ENCODE results near the gene B4GALT1. TPM values are rescaled to one million over a fixed set of nuclear protein-coding genes. Genes with fewer than 3 reads are reported as not detected.

Gene B4GALT1
- total and polyA plus RNA-seq, 2 experiments from 2014 or later, result 63.9 to 78.3 TPM

DNA sequence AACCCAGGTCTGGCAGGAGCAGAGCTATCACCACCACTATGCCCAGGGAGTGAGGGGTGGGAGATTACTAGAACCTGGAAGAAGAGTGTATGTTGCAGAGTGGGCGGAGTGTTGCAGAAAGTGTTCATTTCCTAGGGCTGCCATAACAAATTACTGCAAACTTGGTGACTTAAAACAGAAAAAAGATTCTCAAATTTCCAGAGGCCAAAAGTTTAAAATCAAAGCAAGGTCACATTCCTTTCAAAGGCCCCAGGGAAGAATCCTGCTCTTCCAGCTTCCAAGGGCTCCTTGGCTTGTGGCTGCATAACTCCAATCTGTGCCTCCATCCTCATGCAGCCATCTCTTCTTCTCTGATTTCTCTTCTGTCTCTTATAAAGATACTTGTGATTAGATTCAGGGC is 42.3 kb upstream of the B4GALT1 start:
- H3K36me3 ChIP-seq (replicated peaks; ENCODE audit: insufficient read depth, low read depth), result no peaks in the 10 kb centered on the region
- no peaks in the 10 kb centered on the region for H3K79me2 ChIP-seq
- WGBS (ENCODE audit: low lambda C conversion rate, missing lambda C conversion rate), result 80% methylated on average over 1 of the region's 1 CpG
- no peaks in the 10 kb centered on the region for H3K9me2 ChIP-seq (replicated peaks; ENCODE audit: insufficient read depth)
- H3K9me3 ChIP-seq (ENCODE audit: low read depth), result no peaks in the 10 kb centered on the region
- H3K27me3 ChIP-seq, result no peaks in the 10 kb centered on the region
- no peak overlapping the region for H2AFZ ChIP-seq
- no peak overlapping the region for H3K4me3 ChIP-seq
- no peak overlapping the region for H3K4me2 ChIP-seq
- no peak for DNase-seq (ENCODE audit: low spot score)
- no peak overlapping the region for H3K27ac ChIP-seq
- TF ChIP-seq EZH2 (IDR thresholded peaks at IDR 0.05; ENCODE audit: borderline replicate concordance) (no peak), EZH2phosphoT487 (IDR thresholded peaks at IDR 0.05; ENCODE audit: low read depth, severe bottlenecking, unreplicated experiment) (no peak)
- TF ChIP-seq, protein P1, sequence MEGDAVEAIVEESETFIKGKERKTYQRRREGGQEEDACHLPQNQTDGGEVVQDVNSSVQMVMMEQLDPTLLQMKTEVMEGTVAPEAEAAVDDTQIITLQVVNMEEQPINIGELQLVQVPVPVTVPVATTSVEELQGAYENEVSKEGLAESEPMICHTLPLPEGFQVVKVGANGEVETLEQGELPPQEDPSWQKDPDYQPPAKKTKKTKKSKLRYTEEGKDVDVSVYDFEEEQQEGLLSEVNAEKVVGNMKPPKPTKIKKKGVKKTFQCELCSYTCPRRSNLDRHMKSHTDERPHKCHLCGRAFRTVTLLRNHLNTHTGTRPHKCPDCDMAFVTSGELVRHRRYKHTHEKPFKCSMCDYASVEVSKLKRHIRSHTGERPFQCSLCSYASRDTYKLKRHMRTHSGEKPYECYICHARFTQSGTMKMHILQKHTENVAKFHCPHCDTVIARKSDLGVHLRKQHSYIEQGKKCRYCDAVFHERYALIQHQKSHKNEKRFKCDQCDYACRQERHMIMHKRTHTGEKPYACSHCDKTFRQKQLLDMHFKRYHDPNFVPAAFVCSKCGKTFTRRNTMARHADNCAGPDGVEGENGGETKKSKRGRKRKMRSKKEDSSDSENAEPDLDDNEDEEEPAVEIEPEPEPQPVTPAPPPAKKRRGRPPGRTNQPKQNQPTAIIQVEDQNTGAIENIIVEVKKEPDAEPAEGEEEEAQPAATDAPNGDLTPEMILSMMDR (IDR thresholded peaks at IDR 0.05; ENCODE audit: poor library complexity), result no peak
- H4K20me1 ChIP-seq (ENCODE audit: insufficient read depth, poor library complexity, severe bottlenecking), result no peaks in the 10 kb centered on the region
- peaks cover 6% of the 10 kb centered on the region for H3K4me1 ChIP-seq (ENCODE audit: insufficient read depth)

DNA sequence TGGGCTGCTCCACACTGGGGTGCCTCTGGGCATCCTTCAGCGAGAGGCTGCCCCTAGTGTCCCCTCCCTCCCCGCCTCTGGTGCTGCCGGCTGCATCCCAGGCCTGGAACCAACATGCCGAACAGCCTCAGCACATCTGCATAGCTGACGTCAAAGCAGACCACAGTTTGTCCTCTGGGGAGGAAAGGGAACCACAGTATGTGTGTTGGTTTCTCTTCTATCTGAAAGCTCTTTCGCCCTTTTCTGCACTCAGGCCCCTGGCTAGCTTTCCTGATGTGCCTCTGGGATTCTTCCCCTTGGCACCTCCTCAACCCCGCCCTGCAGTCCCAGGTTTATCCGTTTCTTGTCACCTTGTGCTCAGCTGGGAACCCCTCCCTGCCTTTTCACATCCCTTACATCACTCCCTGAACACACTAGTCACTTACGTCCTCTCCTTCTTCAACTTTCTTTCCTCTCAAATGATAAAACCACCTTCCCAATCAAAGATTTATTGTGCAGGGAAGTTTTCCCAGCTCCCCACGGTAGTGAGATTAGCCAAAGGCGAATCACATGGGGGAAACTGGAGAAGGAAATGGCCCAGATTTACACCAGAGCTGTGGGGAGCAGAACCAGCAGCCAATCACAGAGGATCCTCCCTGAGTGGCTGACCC is 35.5 kb upstream of the B4GALT1 start:
- no peak overlapping the region for H3K4me2 ChIP-seq
- no peak overlapping the region for H3K27ac ChIP-seq
- no peak for DNase-seq (ENCODE audit: low spot score)

DNA sequence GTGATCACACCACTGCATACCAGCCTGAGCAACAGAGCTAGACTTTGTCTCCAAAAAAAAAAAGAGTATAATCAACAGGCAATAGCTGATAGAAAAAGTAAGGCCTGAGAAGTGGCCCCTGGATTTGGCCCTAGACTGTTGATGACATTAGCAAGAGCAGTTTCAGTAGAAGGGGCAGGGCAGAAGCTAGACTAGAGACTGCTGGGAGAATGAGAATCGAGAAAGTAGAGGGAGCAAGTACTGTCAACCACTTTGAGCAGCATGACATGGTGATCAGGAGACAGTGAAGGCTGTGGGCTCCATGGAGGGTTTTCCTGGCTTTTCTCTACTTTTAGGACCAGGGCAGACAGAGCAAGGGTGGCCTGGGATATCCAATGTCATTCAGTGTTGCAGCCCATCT is 34.9 kb upstream of the B4GALT1 start:
- no peaks in the 10 kb centered on the region for H3K4me1 ChIP-seq (ENCODE audit: insufficient read depth)
- H3K9me3 ChIP-seq (ENCODE audit: low read depth), result no peaks in the 10 kb centered on the region
- H4K20me1 ChIP-seq (ENCODE audit: insufficient read depth, poor library complexity, severe bottlenecking), result no peaks in the 10 kb centered on the region
- WGBS (ENCODE audit: low lambda C conversion rate, missing lambda C conversion rate), result 94% methylated on average over 1 of the region's 1 CpG
- DNase-seq (ENCODE audit: low spot score), result no peak
- no peak overlapping the region for H3K4me3 ChIP-seq
- TF ChIP-seq, protein P1 (IDR thresholded peaks at IDR 0.05; ENCODE audit: poor library complexity), result no peak
- TF ChIP-seq EZH2phosphoT487 (IDR thresholded peaks at IDR 0.05; ENCODE audit: low read depth, severe bottlenecking, unreplicated experiment), result no peak
- TF ChIP-seq EZH2 (IDR thresholded peaks at IDR 0.05; ENCODE audit: borderline replicate concordance), result no peak
- H3K79me2 ChIP-seq, result no peaks in the 10 kb centered on the region
- no peak overlapping the region for H3K27ac ChIP-seq
- H2AFZ ChIP-seq, result no peak overlapping the region
- no peaks in the 10 kb centered on the region for H3K27me3 ChIP-seq
- H3K9me2 ChIP-seq (replicated peaks; ENCODE audit: insufficient read depth), result no peaks in the 10 kb centered on the region
- H3K36me3 ChIP-seq (replicated peaks; ENCODE audit: insufficient read depth, low read depth), result no peaks in the 10 kb centered on the region
- no peak overlapping the region for H3K4me2 ChIP-seq

More for the DNA sequence above, 35.5 kb upstream of the B4GALT1 start:
- no peaks in the 10 kb centered on the region for H3K9me2 ChIP-seq (replicated peaks; ENCODE audit: insufficient read depth)
- H4K20me1 ChIP-seq (ENCODE audit: insufficient read depth, poor library complexity, severe bottlenecking), result no peaks in the 10 kb centered on the region
- whole genome bisulfite sequencing (ENCODE audit: low lambda C conversion rate, missing lambda C conversion rate), result 57% methylated on average over 11 of the region's 11 CpGs
- no peaks in the 10 kb centered on the region for H3K36me3 ChIP-seq (replicated peaks; ENCODE audit: insufficient read depth, low read depth)
- no peaks in the 10 kb centered on the region for H3K9me3 ChIP-seq (ENCODE audit: low read depth)
- no peak overlapping the region for H3K4me3 ChIP-seq
- no peak for TF ChIP-seq EZH2phosphoT487 (IDR thresholded peaks at IDR 0.05; ENCODE audit: low read depth, severe bottlenecking, unreplicated experiment)
- no peak for TF ChIP-seq EZH2 (IDR thresholded peaks at IDR 0.05; ENCODE audit: borderline replicate concordance)
- TF ChIP-seq, protein P1 (IDR thresholded peaks at IDR 0.05; ENCODE audit: poor library complexity), result no peak
- no peaks in the 10 kb centered on the region for H3K79me2 ChIP-seq
- no peaks in the 10 kb centered on the region for H3K4me1 ChIP-seq (ENCODE audit: insufficient read depth)
- no peaks in the 10 kb centered on the region for H3K27me3 ChIP-seq
- H2AFZ ChIP-seq, result no peak overlapping the region

Measured in hepatocyte (in vitro differentiated cells).